Stomach (tissue), 9 donors: ENCODE data around the gene RWDD3. TPM values are rescaled to one million over a fixed set of nuclear protein-coding genes. Genes with fewer than 3 reads are reported as not detected.

ENCODE experiments used
- DNase-seq, 2 donors: peaks; one replicate each; pipeline versions ENCODE4 v3.0.0 to v3.0.0-alpha.2; 2013 to 2019
- H3K27ac ChIP-seq, 5 donors: fragments of 200-600 bp in 4 of 5; sonication (generic) in 4 of 5; one replicate each; pipeline ENCODE4 v1.5.1; 2013 to 2019; ENCODE audit warnings: mild to moderate bottlenecking in 1 of 5, moderate library complexity in 1 of 5
- H3K27me3 ChIP-seq, 3 donors: fragments of 200-600 bp; sonication (generic); one replicate each; pipeline ENCODE4 v1.5.1; 2017 to 2019; ENCODE audit warnings: mixed run types in 1 of 3
- H3K36me3 ChIP-seq, 4 donors: fragments of 200-600 bp; sonication (generic); 1 replicate in 3 of 4; 2 replicates in 1 of 4; pipeline ENCODE4 v1.5.1; 2016 to 2019
- H3K4me1 ChIP-seq, 4 donors: fragments of 200-600 bp; sonication (generic); one replicate each; pipeline ENCODE4 v1.5.1; 2016 to 2019
- H3K4me3 ChIP-seq, 4 donors: fragments of 200-600 bp; sonication (generic) in 3 of 4; one replicate each; pipeline ENCODE4 v1.5.1; 2016 to 2019; ENCODE audit warnings: mild to moderate bottlenecking in 1 of 4
- H3K9me3 ChIP-seq, 4 donors: fragments of 200-600 bp; sonication (generic); one replicate each; pipeline ENCODE4 v1.5.1; 2016 to 2019
- CTCF ChIP-seq, 7 experiments: fragments of 450-650 bp in 4 of 7; fragments of 200-600 bp in 3 of 7; sonication (generic) in 3 of 7; IDR thresholded peaks; one replicate each; pipeline ENCODE4 v1.5.1; 2016 to 2019; ENCODE audit warnings: antibody characterized with exemption in 7 of 7, control low read depth in 2 of 7, mild to moderate bottlenecking in 1 of 7
- EP300 ChIP-seq: sonication (generic); formaldehyde crosslinking; IDR thresholded peaks from one replicate; pipeline ENCODE4 v1.6.1; 2017; ENCODE audit warnings: antibody characterized with exemption
- POLR2A ChIP-seq, 4 donors: fragments of 450-650 bp; IDR thresholded peaks; one replicate each; pipeline ENCODE4 v1.6.1; 2016; ENCODE audit warnings: antibody characterized with exemption in 4 of 4, control low read depth in 2 of 4, mild to moderate bottlenecking in 1 of 4, moderate library complexity in 1 of 4
- POLR2AphosphoS5 ChIP-seq, 3 donors: sonication (generic); formaldehyde crosslinking; IDR thresholded peaks; one replicate each; pipeline ENCODE4 v1.6.1; 2016; ENCODE audit warnings: antibody characterized with exemption in 3 of 3
- WGBS, 5 donors: extraction: QIAGEN DNeasy Blood & Tissue Kit in 3 of 5; methylation state at CpG; one replicate each; pipeline versions ENCODE4 v1.1.5 to v1.1.7; 2013 to 2018; 5-methylcytosine and 5-hydroxymethylcytosine counted together
- intact Hi-C: fragments of 100-400 bp; cut with DNase I; formaldehyde crosslinking; loops from one replicate; pipeline ENCODE4 v1.15.1; 2023; ENCODE audit warnings: low total_unique reads
- polyA plus RNA-seq, 3 donors: library from polyadenylated mRNA; stranded (reverse); fragments of 200-250 nt; gene quantifications; one replicate each; pipeline ENCODE4 v1.2.3, GENCODE V29; 2013
- total RNA-seq, 5 donors: library from RNA; depleted of rRNA; stranded (reverse); fragments of >200 nt; gene quantifications; one replicate each; pipeline versions ENCODE4 v1.1.0 to v1.2.3, GENCODE V29; 2014 to 2016
- donor health status: healthy with polysubstance abuse.
- donor health status: Bipolar disorder and iron deficiency.
- donor health status: healthy.

RWDD3 gene
- total and polyA plus RNA-seq, 8 donors: 8.1 to 36.2 (median 19.9) TPM

GRCh38 chr1:95217371-95217770, 16.6 kb upstream of the RWDD3 start:
- intact Hi-C loops: no loop called here
- TF ChIP-seq POLR2AphosphoS5 (IDR thresholded peaks at IDR 0.05): no peak
- no peak for TF ChIP-seq POLR2A (IDR thresholded peaks at IDR 0.05)
- TF ChIP-seq CTCF (IDR thresholded peaks at IDR 0.05): no peak
- no peak for TF ChIP-seq EP300
- WGBS, 5 donors: 52 to 70% (median 63%) methylated on average over 1 of the region's 1 CpG

GRCh38 chr1:95219407-95219806, 14.6 kb upstream of the RWDD3 start:
- intact Hi-C loops: no loop called here
- H3K9me3 ChIP-seq: no peaks in the 10 kb centered on the region
- H3K27me3 ChIP-seq: no peaks in the 10 kb centered on the region
- no peaks in the 10 kb centered on the region for H3K36me3 ChIP-seq
- no peak overlapping the region for H3K27ac ChIP-seq
- H3K4me3 ChIP-seq: no peak overlapping the region
- 88 to 96% (median 93%) methylated on average over 4 of the region's 4 CpGs for WGBS, 5 donors
- no peak for DNase-seq
- H3K4me1 ChIP-seq: no peaks in the 10 kb centered on the region
- TF ChIP-seq EP300: no peak
- TF ChIP-seq CTCF (IDR thresholded peaks at IDR 0.05): no peak

More at GRCh38 chr1:95217371-95217770, 16.6 kb upstream of the RWDD3 start:
- Histone ChIP-seq H3K4me3 (no peak overlapping the region), H3K9me3 (no peaks in the 10 kb centered on the region), H3K36me3 (no peaks in the 10 kb centered on the region), H3K4me1 (no peaks in the 10 kb centered on the region), H3K27ac (no peak overlapping the region), H3K27me3 (no peaks in the 10 kb centered on the region)
- DNase-seq: no peak

- no peak overlapping the region for H3K4me3 ChIP-seq
- DNase-seq: no peak
- H3K36me3 ChIP-seq: no peaks in the 10 kb centered on the region
- no peaks in the 10 kb centered on the region for H3K4me1 ChIP-seq
- H3K9me3 ChIP-seq: no peaks in the 10 kb centered on the region
- intact Hi-C loops: no loop called here
- no peak overlapping the region for H3K27ac ChIP-seq
- H3K27me3 ChIP-seq: no peaks in the 10 kb centered on the region
- TF ChIP-seq POLR2A (IDR thresholded peaks at IDR 0.05): no peak
- no peak for TF ChIP-seq EP300
- TF ChIP-seq CTCF (IDR thresholded peaks at IDR 0.05): no peak
- 79 to 93% (median 85%) methylated on average over 6 of the region's 6 CpGs for WGBS, 5 donors
Measured at GRCh38 chr1:95221306-95221705, 12.7 kb upstream of the RWDD3 start.

- no peak overlapping the region for H3K4me3 ChIP-seq
- intact Hi-C loops: no loop called here
- no peaks in the 10 kb centered on the region for H3K36me3 ChIP-seq
- no peaks in the 10 kb centered on the region for H3K9me3 ChIP-seq
- no peak overlapping the region for H3K27ac ChIP-seq
- H3K4me1 ChIP-seq: no peaks in the 10 kb centered on the region
- TF ChIP-seq CTCF (IDR thresholded peaks at IDR 0.05) (no peak), POLR2A (IDR thresholded peaks at IDR 0.05) (no peak), EP300 (no peak), POLR2AphosphoS5 (IDR thresholded peaks at IDR 0.05) (no peak)
- 77 to 91% (median 82%) methylated on average over 2 of the region's 2 CpGs for whole genome bisulfite sequencing, 5 donors
- no peak for DNase-seq
- no peaks in the 10 kb centered on the region for H3K27me3 ChIP-seq
Measured at GRCh38 chr1:95222629-95223028, 11.4 kb upstream of the RWDD3 start.

GRCh38 chr1:95223110-95223509, 10.9 kb upstream of the RWDD3 start:
- Histone ChIP-seq H3K4me3 (no peak overlapping the region), H3K4me1 (no peaks in the 10 kb centered on the region), H3K27me3 (no peaks in the 10 kb centered on the region), H3K36me3 (no peaks in the 10 kb centered on the region), H3K9me3 (no peaks in the 10 kb centered on the region), H3K27ac (no peak overlapping the region)
- intact Hi-C loops: no loop called here
- TF ChIP-seq POLR2A (IDR thresholded peaks at IDR 0.05) (no peak), POLR2AphosphoS5 (IDR thresholded peaks at IDR 0.05) (no peak), EP300 (no peak), CTCF (IDR thresholded peaks at IDR 0.05) (no peak)
- no peak for DNase-seq
